Muscle layer of duodenum (tissue), 2 donors: ENCODE measurements around the gene ZNF362.
A peak's percentile ranks its signal among the peaks of the same experiment; 100 is the strongest.
"Not testable (repeated sequence)": the region's sequence is repeated elsewhere in the genome, so short reads cannot be mapped to it uniquely, and the experiment has no call there.

Source experiments
- H3K27ac ChIP-seq: one replicate; pipeline ENCODE4 v1.7.0; 2013; ENCODE audit warnings: mild to moderate bottlenecking, low read length
- H3K27me3 ChIP-seq: one replicate; pipeline ENCODE4 v1.7.0; 2013; ENCODE audit warnings: low read depth, mild to moderate bottlenecking, control low read depth, low read length
- H3K36me3 ChIP-seq, 2 donors: one replicate each; pipeline ENCODE4 v1.7.0; 2013; ENCODE audit warnings: low read length in 2 of 2, control low read depth in 1 of 2, mild to moderate bottlenecking in 1 of 2; ENCODE audit not compliant: insufficient read depth in 2 of 2, control insufficient read depth in 1 of 2
- H3K4me1 ChIP-seq, 2 donors: one replicate each; pipeline ENCODE4 v1.7.0; 2013; ENCODE audit warnings: low read length in 2 of 2, mild to moderate bottlenecking in 2 of 2, control low read depth in 1 of 2, moderate library complexity in 1 of 2; ENCODE audit not compliant: insufficient read depth in 2 of 2, control insufficient read depth in 1 of 2
- H3K4me3 ChIP-seq, 2 donors: one replicate each; pipeline ENCODE4 v1.7.0; 2013; ENCODE audit warnings: low read length in 2 of 2, low read depth in 1 of 2, mild to moderate bottlenecking in 1 of 2
- H3K9me3 ChIP-seq, 2 donors: one replicate each; pipeline ENCODE4 v1.7.0; 2013; ENCODE audit warnings: low read length in 2 of 2, control low read depth in 1 of 2, mild to moderate bottlenecking in 1 of 2; ENCODE audit not compliant: control insufficient read depth in 1 of 2
- donor health status: healthy.

The ZNF362 gene

DNA sequence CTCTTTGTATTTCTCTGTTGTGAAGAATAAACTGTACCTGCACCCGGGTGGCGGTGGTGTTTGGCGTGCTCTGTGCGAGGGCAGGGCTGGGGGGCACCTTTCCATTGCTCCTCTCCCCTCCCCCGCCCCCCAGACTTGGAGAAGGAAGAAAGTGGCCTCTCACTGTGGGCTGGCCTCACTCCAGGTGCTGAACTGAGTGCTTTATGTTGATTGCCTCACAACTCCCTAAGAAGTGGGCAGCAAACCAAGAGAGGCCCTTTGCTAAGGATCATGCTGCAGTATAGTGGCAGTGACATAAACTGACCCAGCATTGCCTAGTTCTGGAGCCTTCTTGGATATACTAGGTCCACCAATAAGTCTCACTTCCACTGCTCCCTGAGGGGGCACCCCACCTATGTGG lies 44.4 kb downstream of the ZNF362 start:
- H3K27me3 ChIP-seq: no peaks in the 10 kb centered on the region
- H3K4me3 ChIP-seq: no peak overlapping the region
- H3K9me3 ChIP-seq: no peaks in the 10 kb centered on the region
- H3K27ac ChIP-seq: no peak overlapping the region
- peaks cover 4 to 21% of the 10 kb centered on the region in 2 donors for H3K36me3 ChIP-seq
- peaks cover 0 to 14% of the 10 kb centered on the region in 2 donors for H3K4me1 ChIP-seq

DNA sequence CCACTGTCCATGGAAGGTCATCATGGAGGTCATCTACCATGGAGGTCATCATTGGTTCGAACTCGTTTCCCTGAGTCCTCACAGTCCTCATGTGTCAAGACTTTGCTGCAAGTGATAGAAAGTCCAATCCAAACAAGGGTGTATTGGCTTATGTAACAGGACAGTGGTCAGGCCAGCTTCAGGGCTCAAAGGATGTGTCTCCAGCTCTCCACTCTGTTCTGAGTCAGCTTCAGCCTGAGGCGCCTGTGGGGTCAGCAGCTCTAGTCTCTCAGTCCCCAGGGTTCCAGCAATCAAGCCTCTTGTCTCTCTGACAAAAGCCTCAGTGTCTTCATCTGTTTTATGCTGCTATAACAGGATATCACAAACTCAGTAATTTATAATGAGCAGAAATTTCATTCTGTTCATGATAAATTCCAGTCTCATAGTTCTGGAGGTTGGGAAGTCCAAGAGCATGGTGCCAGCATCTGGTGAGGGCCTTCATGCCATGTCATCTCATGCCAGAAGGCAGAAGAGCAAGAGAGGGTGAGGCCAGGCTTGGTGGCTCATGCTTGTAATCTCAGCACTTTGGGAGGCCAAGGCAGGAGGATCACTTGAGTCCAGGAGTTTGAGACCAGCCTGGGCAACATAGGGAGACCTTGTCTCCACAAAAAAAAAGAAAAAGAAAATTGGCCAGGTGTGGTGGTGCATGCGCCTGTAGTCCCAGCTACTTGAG lies 45.1 kb downstream of the ZNF362 start:
- Histone ChIP-seq H3K27ac (no peak overlapping the region), H3K4me1 (peaks cover 0 to 16% of the 10 kb centered on the region in 2 donors), H3K36me3 (peaks cover 4 to 21% of the 10 kb centered on the region in 2 donors), H3K9me3 (no peaks in the 10 kb centered on the region), H3K27me3 (no peaks in the 10 kb centered on the region), H3K4me3 (no peak overlapping the region)

DNA sequence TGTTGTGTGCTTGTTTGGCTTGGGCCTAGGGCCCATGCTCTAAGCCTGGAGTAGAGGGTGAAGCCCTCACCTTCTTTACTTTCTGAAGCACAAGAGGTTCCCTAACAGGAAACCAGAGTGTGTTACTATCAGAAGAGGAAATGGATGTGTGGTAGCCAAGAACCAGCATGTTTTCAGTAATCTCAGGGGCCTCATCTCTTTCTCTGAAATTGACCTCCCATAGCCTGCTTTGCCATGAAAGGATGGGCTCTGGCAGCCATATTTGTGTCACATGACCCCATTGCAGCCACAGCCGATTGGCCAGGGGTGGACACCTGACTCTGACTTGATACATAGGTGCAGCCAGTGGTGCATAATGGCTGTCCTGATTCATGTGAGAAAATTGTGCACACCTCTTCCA lies 46.0 kb downstream of the ZNF362 start:
- Histone ChIP-seq H3K9me3 (no peaks in the 10 kb centered on the region), H3K36me3 (peaks cover 4 to 21% of the 10 kb centered on the region in 2 donors), H3K4me3 (no peak overlapping the region), H3K4me1 (peaks cover 0 to 25% of the 10 kb centered on the region in 2 donors), H3K27me3 (no peaks in the 10 kb centered on the region), H3K27ac (no peak overlapping the region)

DNA sequence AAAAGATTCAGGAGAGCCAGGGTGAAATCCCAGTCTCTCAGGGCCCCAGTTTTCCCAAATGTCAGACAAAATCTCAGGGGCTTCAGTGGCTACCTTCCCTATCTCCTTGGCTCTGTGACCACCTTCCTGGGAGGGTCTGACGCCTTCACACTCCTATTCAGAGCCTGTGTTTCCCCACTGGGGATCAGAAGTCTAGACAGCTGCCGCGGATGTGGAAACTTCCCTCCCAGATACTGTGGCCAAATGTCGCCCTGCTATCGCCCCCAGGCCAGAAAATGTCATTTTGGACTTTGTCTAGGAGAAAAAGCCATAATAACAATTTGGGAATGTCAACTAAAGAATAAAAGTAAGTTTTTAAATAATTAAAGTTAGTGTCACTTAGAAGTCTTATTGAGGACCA lies 48.7 kb downstream of the ZNF362 start:
- Histone ChIP-seq H3K9me3 (no peaks in the 10 kb centered on the region), H3K27ac (no peak overlapping the region), H3K4me1 (peaks cover 0 to 25% of the 10 kb centered on the region in 2 donors), H3K36me3 (no peaks in the 10 kb centered on the region), H3K4me3 (no peak overlapping the region), H3K27me3 (no peaks in the 10 kb centered on the region)

DNA sequence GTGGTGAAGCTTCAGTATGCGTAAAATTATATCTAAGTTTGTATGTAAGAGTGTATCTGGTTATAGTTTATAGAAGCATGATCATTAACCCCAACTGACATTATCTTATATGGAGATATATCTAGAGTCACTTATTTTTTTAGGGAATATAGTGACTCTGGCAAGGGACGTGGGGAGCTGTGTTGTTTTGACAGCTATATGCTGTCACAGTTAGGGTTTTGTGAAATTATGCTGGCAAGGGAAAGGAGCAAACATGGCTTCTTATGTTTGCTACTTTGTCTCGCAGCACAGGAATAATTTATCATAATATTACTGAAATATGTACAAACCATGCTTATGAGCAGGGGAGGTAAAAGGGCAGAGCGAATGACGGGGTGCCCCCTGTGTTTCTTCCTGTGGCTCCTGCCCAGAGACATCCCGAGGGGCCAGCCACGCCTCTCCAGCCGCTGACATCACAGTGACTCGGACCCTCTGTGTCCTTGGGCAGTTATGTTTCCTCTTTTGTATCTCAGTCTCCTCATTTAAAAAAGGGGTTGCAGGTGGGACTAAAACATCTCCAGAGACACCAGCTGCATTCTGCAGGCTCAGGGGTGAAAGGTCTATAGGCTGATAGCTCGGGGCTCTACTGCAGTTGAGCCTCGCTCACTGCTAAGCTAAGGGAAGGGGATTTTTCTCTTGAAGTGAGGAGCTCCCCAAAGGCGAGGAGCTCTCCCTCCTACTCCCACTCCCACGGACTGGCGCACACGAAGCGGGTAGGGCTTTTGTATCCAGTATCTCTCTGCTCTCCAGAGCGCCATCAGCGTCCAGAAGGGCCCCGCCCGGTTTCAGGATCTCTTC lies 49.7 kb downstream of the ZNF362 start:
- H3K27me3 ChIP-seq: no peaks in the 10 kb centered on the region
- H3K4me3 ChIP-seq: peak overlapping the region in 1 of 2 donors; percentile 49
- no peak overlapping the region for H3K27ac ChIP-seq
- no peaks in the 10 kb centered on the region for H3K36me3 ChIP-seq
- peaks cover 0 to 16% of the 10 kb centered on the region in 2 donors for H3K4me1 ChIP-seq
- H3K9me3 ChIP-seq: no peaks in the 10 kb centered on the region

DNA sequence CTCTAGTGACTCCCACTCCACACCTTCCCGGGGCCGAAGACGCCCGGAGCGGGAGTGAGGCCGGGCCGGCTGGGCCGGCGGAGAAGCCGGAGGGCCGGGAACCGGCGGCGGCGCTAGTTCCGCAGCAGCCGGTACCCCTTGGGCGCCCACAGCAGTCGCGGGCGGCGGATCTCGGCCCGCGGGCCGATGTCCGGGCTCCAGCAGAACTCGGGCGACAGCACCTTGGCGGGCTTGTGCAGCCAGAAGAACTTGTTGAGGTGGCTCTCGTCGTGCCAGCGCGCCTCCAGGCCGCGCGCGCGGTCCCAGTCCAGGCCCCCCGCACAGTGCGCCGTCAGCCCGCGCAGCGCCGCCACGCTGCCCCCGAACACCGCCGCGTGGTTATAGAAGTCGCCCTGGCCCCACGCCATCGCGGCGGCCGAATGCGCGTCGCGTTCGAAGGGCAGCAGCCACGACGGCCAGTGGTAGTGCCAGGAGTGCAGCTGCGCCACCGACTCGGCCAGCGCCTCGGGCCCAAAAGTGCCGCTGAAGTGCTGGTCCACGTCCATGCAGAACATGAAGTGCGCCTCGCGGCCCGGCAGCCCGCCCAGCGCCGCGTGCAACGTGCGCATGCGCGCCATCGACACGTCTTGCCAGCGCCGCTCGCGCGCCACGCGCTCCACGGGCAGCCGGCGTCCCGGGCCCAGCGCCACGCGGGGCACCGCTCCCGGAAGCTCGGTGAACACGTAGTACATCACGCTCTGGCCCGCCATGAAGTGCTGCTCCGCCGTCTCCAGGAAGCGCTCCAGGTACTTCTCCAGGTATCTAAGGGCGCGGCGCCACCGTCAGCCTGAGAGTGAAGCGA lies 50.6 kb downstream of the ZNF362 start:
- Histone ChIP-seq H3K27me3 (no peaks in the 10 kb centered on the region), H3K4me3 (peak overlapping the region in 1 of 2 donors; percentile 49), H3K36me3 (no peaks in the 10 kb centered on the region), H3K4me1 (peaks cover 0 to 11% of the 10 kb centered on the region in 2 donors), H3K9me3 (no peaks in the 10 kb centered on the region), H3K27ac (no peak overlapping the region)

DNA sequence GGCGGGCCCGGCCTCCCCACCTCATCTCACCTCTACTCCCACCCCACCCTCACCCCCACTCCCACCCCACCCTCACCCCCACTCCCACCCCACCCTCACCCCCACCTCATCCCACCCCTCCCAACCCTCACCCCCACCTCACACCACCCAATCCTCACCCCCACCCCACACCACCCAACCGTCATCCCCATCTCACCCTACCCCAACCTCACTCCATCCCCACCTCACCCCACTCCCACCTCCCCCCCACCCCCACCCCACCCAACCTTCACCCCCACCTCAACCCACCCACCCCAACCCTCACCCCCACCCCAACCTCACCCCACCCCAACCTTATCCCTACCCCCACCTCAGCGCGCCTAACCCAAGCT lies 51.2 kb downstream of the ZNF362 start:
- Histone ChIP-seq H3K27ac (no peak overlapping the region), H3K9me3 (no peaks in the 10 kb centered on the region), H3K4me3 (no peak overlapping the region), H3K4me1 (peaks cover 0 to 11% of the 10 kb centered on the region in 2 donors), H3K27me3 (no peaks in the 10 kb centered on the region), H3K36me3 (no peaks in the 10 kb centered on the region)

DNA sequence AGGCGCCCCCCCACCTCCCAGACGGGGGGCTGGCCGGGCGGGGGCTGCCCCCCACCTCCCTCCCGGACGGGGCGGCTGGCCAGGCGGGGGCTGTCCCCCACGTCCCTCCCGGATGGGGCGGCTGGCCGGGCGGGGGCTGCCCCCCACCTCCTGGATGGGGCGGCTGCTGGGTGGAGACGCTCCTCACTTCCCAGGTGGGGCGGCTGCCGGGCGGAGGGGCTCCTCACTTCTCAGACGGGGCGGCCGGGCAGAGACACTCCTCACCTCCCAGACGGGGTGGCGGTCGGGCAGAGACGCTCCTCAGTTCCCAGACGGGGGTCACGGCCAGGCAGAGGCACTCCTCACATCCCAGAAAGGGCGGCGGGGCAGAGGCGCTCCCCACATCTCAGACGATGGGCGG lies 53.1 kb downstream of the ZNF362 start:
- H3K9me3 ChIP-seq, H3K27ac ChIP-seq, H3K4me3 ChIP-seq, H3K27me3 ChIP-seq, H3K36me3 ChIP-seq: not testable (repeated sequence)
- peaks cover 0 to 11% of the 10 kb centered on the region in 2 donors for H3K4me1 ChIP-seq

DNA sequence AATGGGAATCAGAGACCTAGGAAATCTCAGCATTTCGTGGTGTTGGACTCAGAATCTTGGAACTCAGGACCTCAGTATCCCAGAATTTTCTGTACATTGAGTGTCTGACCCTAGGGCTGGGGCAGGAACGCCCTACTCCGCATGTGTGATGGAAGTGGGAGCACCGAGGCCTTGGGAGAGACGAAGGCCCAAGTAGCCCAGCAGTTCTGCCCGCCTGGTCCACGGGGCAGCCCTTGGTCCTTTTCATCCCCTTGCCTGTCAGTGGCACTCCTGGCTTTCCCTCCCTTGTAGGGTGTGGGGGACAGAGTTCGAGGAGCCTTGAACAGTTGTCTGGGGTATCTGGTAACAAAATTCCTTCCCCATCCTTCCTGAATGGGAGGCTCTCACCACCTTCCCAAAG lies 54.4 kb downstream of the ZNF362 start:
- no peaks in the 10 kb centered on the region for H3K27me3 ChIP-seq
- H3K4me1 ChIP-seq: peaks cover 0 to 11% of the 10 kb centered on the region in 2 donors
- no peak overlapping the region for H3K4me3 ChIP-seq
- no peaks in the 10 kb centered on the region for H3K9me3 ChIP-seq
- no peaks in the 10 kb centered on the region for H3K36me3 ChIP-seq
- H3K27ac ChIP-seq: no peak overlapping the region

DNA sequence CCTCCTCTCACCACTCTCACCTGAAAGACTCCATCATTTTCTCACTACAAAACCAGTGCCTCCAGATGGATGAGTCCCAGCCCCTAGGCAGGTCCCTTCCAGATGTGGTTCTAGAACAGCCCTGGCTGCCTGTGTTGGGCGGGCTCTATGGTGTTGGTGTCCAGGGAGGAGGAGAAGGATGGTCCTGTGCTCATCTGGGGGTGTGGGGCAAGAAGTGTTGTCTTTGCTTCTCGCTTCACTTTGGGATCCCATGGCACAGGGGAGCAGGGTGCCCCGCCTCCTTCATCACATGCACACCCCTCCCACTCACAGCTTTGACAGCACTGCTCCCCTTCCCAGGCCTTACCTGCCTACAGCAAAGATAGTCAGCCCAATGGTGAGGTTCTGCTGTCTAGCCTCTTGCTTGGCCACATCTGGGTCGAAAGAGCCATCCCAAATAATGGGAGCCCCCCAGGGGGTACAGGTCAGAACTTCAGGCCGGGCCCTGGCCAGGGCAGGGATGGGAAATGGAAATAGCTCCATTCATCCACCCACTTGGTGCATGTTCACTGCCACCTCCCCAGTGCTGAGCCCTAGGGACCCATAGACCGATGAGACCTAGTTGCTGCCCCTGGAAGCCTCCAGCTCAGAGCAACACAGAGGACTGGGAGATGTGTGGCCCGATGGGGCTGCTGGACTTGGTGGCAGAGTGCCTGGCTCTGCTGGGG lies 55.6 kb downstream of the ZNF362 start:
- H3K36me3 ChIP-seq: no peaks in the 10 kb centered on the region
- H3K9me3 ChIP-seq: no peaks in the 10 kb centered on the region
- peaks cover 0 to 4% of the 10 kb centered on the region in 2 donors for H3K4me1 ChIP-seq
- H3K27ac ChIP-seq: no peak overlapping the region
- H3K4me3 ChIP-seq: no peak overlapping the region
- H3K27me3 ChIP-seq: no peaks in the 10 kb centered on the region

DNA sequence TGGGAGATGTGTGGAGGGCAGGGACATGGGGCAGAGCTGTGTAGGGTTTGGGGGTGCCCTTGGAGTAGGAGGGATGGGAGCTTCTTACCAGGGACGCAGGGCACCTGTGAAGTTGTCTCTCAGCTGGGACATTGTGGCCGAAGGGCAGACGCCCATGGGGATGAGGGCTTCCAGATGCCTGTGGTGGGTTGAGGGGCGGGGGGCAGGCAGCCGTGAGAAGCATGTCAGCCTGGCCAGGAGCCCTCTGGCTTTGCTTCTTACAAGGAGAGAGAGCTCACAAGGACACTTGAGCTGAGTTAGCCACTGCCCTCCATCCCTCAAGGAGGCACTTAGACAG lies 56.1 kb downstream of the ZNF362 start:
- Histone ChIP-seq H3K4me1 (no peaks in the 10 kb centered on the region), H3K9me3 (no peaks in the 10 kb centered on the region), H3K4me3 (no peak overlapping the region), H3K27ac (no peak overlapping the region), H3K27me3 (no peaks in the 10 kb centered on the region), H3K36me3 (no peaks in the 10 kb centered on the region)
